HEK293T (cell line): Measurements from ENCODE around the gene SFXN1.

Experiments used
- ELF4 ChIP-seq: fragments of 450-650 bp; IDR thresholded peaks from 2 replicates; pipeline ENCODE4 v1.6.1; 2017; ENCODE audit warnings: antibody characterized with exemption
- FOXA1 ChIP-seq: fragments of 450-650 bp; IDR thresholded peaks from 2 replicates; pipeline ENCODE4 v1.6.1; 2016; ENCODE audit warnings: mild to moderate bottlenecking
- FOXM1 ChIP-seq: fragments of 450-650 bp; IDR thresholded peaks from 2 replicates; pipeline ENCODE4 v1.6.1; 2017; ENCODE audit warnings: mild to moderate bottlenecking, borderline replicate concordance
- NFRKB ChIP-seq: fragments of 450-650 bp; IDR thresholded peaks from 2 replicates; pipeline ENCODE4 v1.6.1; 2016; ENCODE audit warnings: mild to moderate bottlenecking, moderate library complexity
- TARDBP ChIP-seq: fragments of 450-650 bp; IDR thresholded peaks from 2 replicates; pipeline ENCODE4 v1.6.1; 2016

DNA sequence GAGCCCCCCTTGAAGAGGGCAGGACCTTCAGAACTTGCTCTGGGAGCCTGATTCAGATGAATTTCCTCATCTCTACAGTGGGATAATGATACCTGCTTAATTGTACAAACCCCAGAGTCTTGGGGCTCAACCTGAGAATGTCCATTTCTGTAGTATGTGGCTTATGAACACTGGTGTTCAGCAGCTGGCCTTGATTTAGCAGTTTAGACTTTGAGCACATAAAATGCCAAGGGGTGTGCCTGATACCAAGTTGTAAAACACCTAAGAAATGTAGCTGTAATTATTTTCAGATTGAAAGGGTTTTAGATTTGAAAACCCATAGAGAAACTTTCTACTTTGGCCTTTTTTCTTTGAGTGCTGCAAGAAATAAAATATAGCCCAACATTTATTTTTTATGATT lies 44.9 kb downstream of the SFXN1 start:
- no peak for TF ChIP-seq TARDBP
- TF ChIP-seq FOXA1: no peak
- no peak for TF ChIP-seq NFRKB
- no peak for TF ChIP-seq FOXM1
- no peak for TF ChIP-seq ELF4
